ENCODE measurements around the gene IRAK3.

DNA sequence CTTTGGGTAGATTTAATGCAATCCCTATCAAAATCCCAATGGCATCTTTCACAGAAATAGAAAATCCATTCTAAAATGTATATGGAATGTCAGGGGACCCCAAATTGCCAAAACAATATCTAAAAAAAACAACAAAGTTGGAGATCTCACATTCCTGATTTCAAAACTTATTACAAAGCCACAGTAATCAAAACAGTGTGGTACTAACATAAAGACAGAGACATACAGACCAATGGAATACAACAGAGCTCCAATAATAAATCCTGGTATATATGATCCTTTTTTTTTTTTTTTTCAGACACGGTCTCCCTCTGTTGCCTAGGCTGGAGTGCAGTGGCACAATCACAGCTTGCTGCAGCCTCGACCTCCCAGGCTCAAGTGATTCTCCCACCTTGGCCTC, 23.9 kb upstream of the IRAK3 start:
- TF ChIP-seq CTCF (IDR thresholded peaks at IDR 0.05; ENCODE audit: borderline replicate concordance, extremely low read depth, low read length, poor library complexity, severe bottlenecking), result no peak
- TF ChIP-seq EZH2 (IDR thresholded peaks at IDR 0.05; ENCODE audit: borderline replicate concordance, low read depth, low read length, severe bottlenecking), result no peak
